SU-DHL-6 (cell line): ENCODE data around the gene COPG1.

Experiments
- H2AFZ ChIP-seq: fragments of 200-600 bp; sonication (generic); 2 replicates; pipeline ENCODE4 v1.6.1; 2014; ENCODE audit warnings: low read depth, mild to moderate bottlenecking, moderate library complexity, mixed read lengths, antibody characterized with exemption, low read length; ENCODE audit not compliant: severe bottlenecking
- H3F3A ChIP-seq: fragments of 200-600 bp; shearing (Covaris generic); 2 replicates; pipeline ENCODE4 v1.6.0; 2016; ENCODE audit warnings: antibody characterized with exemption, mild to moderate bottlenecking; ENCODE audit not compliant: insufficient read depth
- H3K27ac ChIP-seq: fragments of 200-600 bp; sonication (generic); 2 replicates; pipeline ENCODE4 v1.5.1; 2016; ENCODE audit warnings: low read depth, mild to moderate bottlenecking, low read length, moderate library complexity, mixed read lengths
- H3K27me3 ChIP-seq: fragments of 200-600 bp; sonication (generic), shearing (Covaris generic); 2 replicates; pipeline ENCODE4 v1.6.0; 2014; ENCODE audit warnings: mild to moderate bottlenecking, low read length
- H3K36me3 ChIP-seq: fragments of 200-600 bp; sonication (generic); 2 replicates; pipeline ENCODE4 v1.6.1; 2014; ENCODE audit warnings: mild to moderate bottlenecking, low read length, mixed read lengths
- H3K4me2 ChIP-seq: fragments of 300-600, 200-600 bp; shearing (Covaris generic), sonication (generic); 2 replicates; pipeline ENCODE4 v1.6.0; 2014; ENCODE audit warnings: low read length, low read depth, mild to moderate bottlenecking; ENCODE audit not compliant: poor library complexity, severe bottlenecking
- H3K4me3 ChIP-seq: fragments of 200-600 bp; sonication (generic); 2 replicates; pipeline ENCODE4 v1.5.1; 2014; ENCODE audit warnings: antibody characterized with exemption, low read length, mild to moderate bottlenecking, mixed read lengths; ENCODE audit not compliant: insufficient read depth, poor library complexity, severe bottlenecking
- H3K79me2 ChIP-seq: fragments of 200-600 bp; sonication (generic); 2 replicates; pipeline ENCODE4 v1.6.1; 2014; ENCODE audit warnings: mild to moderate bottlenecking, low read length, moderate library complexity; ENCODE audit not compliant: insufficient read depth
- H3K9ac ChIP-seq: fragments of 200-600 bp; sonication (generic); 2 replicates; pipeline ENCODE4 v1.7.0; 2014; ENCODE audit warnings: mild to moderate bottlenecking, low read length
- H3K9me2 ChIP-seq: fragments of 200-600 bp; sonication (generic); replicated peaks from 2 replicates; pipeline ENCODE4 v1.6.1; 2014; ENCODE audit warnings: low read length; ENCODE audit not compliant: insufficient read depth
- H3K9me3 ChIP-seq: fragments of 200-600 bp; sonication (generic); 2 replicates; pipeline ENCODE4 v1.6.1; 2014; ENCODE audit warnings: low read length, mixed read lengths; ENCODE audit not compliant: insufficient read depth
- H4K20me1 ChIP-seq: fragments of 200-600 bp; sonication (generic); 2 replicates; pipeline ENCODE4 v1.6.1; 2014; ENCODE audit warnings: low read depth, mild to moderate bottlenecking, antibody characterized with exemption, low read length, moderate library complexity, mixed read lengths
- CTCF ChIP-seq: fragments of 200-600 bp; sonication (generic); IDR thresholded peaks from one replicate; pipeline ENCODE4 v1.5.1; 2017; ENCODE audit warnings: antibody characterized with exemption, mild to moderate bottlenecking, low read length, moderate library complexity; ENCODE audit not compliant: insufficient read depth, poor library complexity, severe bottlenecking
- EZH2phosphoT487 ChIP-seq: fragments of 200-600 bp; sonication (generic), shearing (Covaris generic); conservative IDR thresholded peaks from 2 replicates; pipeline ENCODE4 v1.6.1; 2018; ENCODE audit warnings: mild to moderate bottlenecking, antibody characterized with exemption, low read length, moderate library complexity, mixed read lengths

Gene COPG1

GRCh38 chr3:129317848-129318247 lies 68.4 kb downstream of the COPG1 start:
- Histone ChIP-seq H3K9me3 (no peaks in the 10 kb centered on the region), H3K4me3 (no peak overlapping the region), H3K79me2 (no peaks in the 10 kb centered on the region), H3K27ac (no peak overlapping the region), H2AFZ (no peak overlapping the region), H4K20me1 (no peaks in the 10 kb centered on the region), H3K4me2 (no peak overlapping the region), H3K27me3 (no peaks in the 10 kb centered on the region), H3K9me2 (no peaks in the 10 kb centered on the region), H3F3A (no peaks in the 10 kb centered on the region), H3K36me3 (no peaks in the 10 kb centered on the region), H3K9ac (no peak overlapping the region)
- TF ChIP-seq CTCF: no peak
- TF ChIP-seq EZH2phosphoT487: no peak

- Histone ChIP-seq H3K9ac (no peak overlapping the region), H3K9me2 (no peaks in the 10 kb centered on the region), H3K27me3 (no peaks in the 10 kb centered on the region), H3K27ac (no peak overlapping the region), H3K4me2 (no peak overlapping the region), H3K79me2 (no peaks in the 10 kb centered on the region), H3K9me3 (no peaks in the 10 kb centered on the region), H4K20me1 (no peaks in the 10 kb centered on the region), H3F3A (no peaks in the 10 kb centered on the region), H3K36me3 (no peaks in the 10 kb centered on the region), H2AFZ (no peak overlapping the region), H3K4me3 (no peak overlapping the region)
- no peak for TF ChIP-seq EZH2phosphoT487
- TF ChIP-seq CTCF: no peak
Observed at GRCh38 chr3:129318921-129319320, 69.5 kb downstream of the COPG1 start.

- H3K4me3 ChIP-seq: no peak overlapping the region
- no peak overlapping the region for H3K27ac ChIP-seq
- no peaks in the 10 kb centered on the region for H3K9me2 ChIP-seq
- no peaks in the 10 kb centered on the region for H4K20me1 ChIP-seq
- H3K4me2 ChIP-seq: no peak overlapping the region
- H3F3A ChIP-seq: no peaks in the 10 kb centered on the region
- H2AFZ ChIP-seq: no peak overlapping the region
- no peaks in the 10 kb centered on the region for H3K9me3 ChIP-seq
- TF ChIP-seq CTCF (no peak), EZH2phosphoT487 (no peak)
- no peaks in the 10 kb centered on the region for H3K36me3 ChIP-seq
- H3K79me2 ChIP-seq: no peaks in the 10 kb centered on the region
- no peak overlapping the region for H3K9ac ChIP-seq
- no peaks in the 10 kb centered on the region for H3K27me3 ChIP-seq
Observed at GRCh38 chr3:129320261-129320660, 70.9 kb downstream of the COPG1 start.
